B cell (primary cell): ENCODE results near the gene FHDC1. TPM values are rescaled to one million over a fixed set of nuclear protein-coding genes. Genes with fewer than 3 reads are reported as not detected.

Experiments
- ATAC-seq: fragments of 200-7000 bp; cut with Tn5 transposase; one replicate; pipeline ENCODE4 v1.10.0; 2021; ENCODE audit warnings: low read depth, mild to moderate bottlenecking, moderate number of reproducible peaks, moderate library complexity
- CTCF ChIA-PET: fragments of 350-600 bp; sonication (Branson Sonifier 250); formaldehyde crosslinking; loops from one replicate; lab custom pipeline; 2021; ENCODE audit warnings: antibody characterized with exemption, inconsistent platforms; lab: Charles Lee
- POLR2A ChIA-PET: fragments of 350-600 bp; sonication (Branson Sonifier 250); formaldehyde crosslinking; loops from one replicate; lab custom pipeline; 2021; ENCODE audit warnings: antibody characterized with exemption; lab: Charles Lee
- DNase-seq: peaks from one replicate; pipeline ENCODE4 v3.0.0; 2013
- H2AFZ ChIP-seq: 2 replicates; pipeline ENCODE4 v1.6.1; 2012; ENCODE audit warnings: mild to moderate bottlenecking, low read depth, low read length; ENCODE audit not compliant: insufficient read depth, poor library complexity, severe bottlenecking
- H3K27ac ChIP-seq, 2 donors: 1 replicate in 1 of 2; 2 replicates in 1 of 2; pipeline ENCODE4 v1.5.1; 2012 to 2013; ENCODE audit warnings: low read length in 2 of 2, mild to moderate bottlenecking in 2 of 2, moderate library complexity in 1 of 2
- H3K27me3 ChIP-seq, 4 experiments: fragments of 200-600 bp in 1 of 4; sonication (generic) in 1 of 4; replicated peaks in 1 of 4; 1 replicate in 2 of 4; 2 replicates in 2 of 4; pipeline versions ENCODE4 v1.6.1 to v1.7.0; 2013 to 2016; ENCODE audit warnings: low read length in 3 of 4, mild to moderate bottlenecking in 2 of 4, mixed read lengths in 1 of 4, moderate library complexity in 1 of 4; ENCODE audit not compliant: insufficient read depth in 4 of 4, control insufficient read depth in 3 of 4; ENCODE audit errors: control extremely low read depth in 1 of 4
- H3K36me3 ChIP-seq, 2 experiments: replicated peaks in 1 of 2; 1 replicate in 1 of 2; 2 replicates in 1 of 2; pipeline versions ENCODE4 v1.6.1 to v1.7.1; 2013; ENCODE audit warnings: low read length in 1 of 2; ENCODE audit not compliant: insufficient read depth in 2 of 2, control insufficient read depth in 1 of 2; ENCODE audit errors: control extremely low read depth in 1 of 2, extremely low read depth in 1 of 2
- H3K4me1 ChIP-seq, 2 donors: fragments of 200-600 bp in 1 of 2; sonication (generic) in 1 of 2; 1 replicate in 1 of 2; 2 replicates in 1 of 2; pipeline versions ENCODE4 v1.5.1 to v1.6.1; 2013 to 2017; ENCODE audit warnings: low read length in 2 of 2; ENCODE audit not compliant: control insufficient read depth in 2 of 2, insufficient read depth in 2 of 2
- H3K4me2 ChIP-seq: replicated peaks from 2 replicates; pipeline ENCODE3; 2012; ENCODE audit warnings: mild to moderate bottlenecking, low read depth, low read length; ENCODE audit not compliant: poor library complexity, severe bottlenecking
- H3K4me3 ChIP-seq, 5 experiments: fragments of 200-600 bp in 1 of 5; sonication (generic) in 1 of 5; 1 replicate in 3 of 5; 2 replicates in 2 of 5; pipeline versions ENCODE4 v1.5.1 to v1.7.0; 2011 to 2016; ENCODE audit warnings: low read length in 4 of 5, mild to moderate bottlenecking in 4 of 5, low read depth in 2 of 5, control low read depth in 1 of 5, moderate library complexity in 1 of 5; ENCODE audit not compliant: insufficient read depth in 1 of 5; ENCODE audit errors: control extremely low read depth in 1 of 5, extremely low read depth in 1 of 5
- H3K79me2 ChIP-seq: fragments of 200-600 bp; sonication (generic); one replicate; pipeline ENCODE4 v1.6.0; 2016; ENCODE audit warnings: low read length; ENCODE audit not compliant: control insufficient read depth, insufficient read depth
- H3K9ac ChIP-seq: fragments of 200-600 bp; sonication (generic); 2 replicates; pipeline ENCODE4 v1.6.1; 2017; ENCODE audit warnings: mild to moderate bottlenecking, low read length, moderate library complexity
- H3K9me3 ChIP-seq, 3 donors: one replicate each; pipeline versions ENCODE4 v1.6.1 to v1.7.1; 2013; ENCODE audit warnings: low read length in 2 of 3; ENCODE audit not compliant: control insufficient read depth in 2 of 3, insufficient read depth in 1 of 3; ENCODE audit errors: control extremely low read depth in 1 of 3
- H4K20me1 ChIP-seq: 2 replicates; pipeline ENCODE4 v1.6.0; 2012; ENCODE audit warnings: mild to moderate bottlenecking, low read length; ENCODE audit not compliant: insufficient read depth, control insufficient read depth, poor library complexity, severe bottlenecking
- H3K27ac Mint-ChIP-seq: one replicate; pipeline ENCODE4 v1.8.0; 2021; ENCODE audit warnings: mixed read lengths
- H3K27me3 Mint-ChIP-seq: one replicate; pipeline ENCODE4 v1.8.0; 2021; ENCODE audit warnings: mixed read lengths
- H3K4me1 Mint-ChIP-seq: one replicate; pipeline ENCODE4 v1.8.0; 2021; ENCODE audit warnings: mixed read lengths
- H3K4me3 Mint-ChIP-seq: one replicate; pipeline ENCODE4 v1.8.0; 2021; ENCODE audit warnings: mixed read lengths
- H3K9me3 Mint-ChIP-seq: one replicate; pipeline ENCODE4 v1.8.0; 2022; ENCODE audit warnings: mixed read lengths; ENCODE audit not compliant: insufficient read depth
- EZH2 ChIP-seq: IDR thresholded peaks from 2 replicates; pipeline ENCODE4 v1.6.1; 2012; ENCODE audit warnings: borderline replicate concordance, low read depth, mild to moderate bottlenecking, moderate library complexity, low read length; ENCODE audit not compliant: insufficient read depth, poor library complexity, severe bottlenecking
- WGBS: methylation state at CpG from one replicate; pipeline ENCODE4 v1.1.5; 2013; ENCODE audit warnings: missing lambda C conversion rate; ENCODE audit not compliant: insufficient coverage; 5-methylcytosine and 5-hydroxymethylcytosine counted together
- intact Hi-C: fragments of 100-400 bp; cut with micrococcal nuclease; formaldehyde crosslinking; loops from one replicate; pipeline ENCODE4 v1.10.0; 2022
- polyA plus RNA-seq: library from polyadenylated mRNA; depleted of rRNA; stranded (reverse); fragments of >200 nt; gene quantifications from 2 replicates; pipeline ENCODE4 v1.2.3, GENCODE V29; 2012
- total RNA-seq, 2 donors: library from RNA; stranded (reverse); fragments of 120-200 nt in 1 of 2; gene quantifications; 1 replicate in 1 of 2; 2 replicates in 1 of 2; pipeline versions ENCODE4 v1.2.3 to v1.2.4, GENCODE V29; 2013 to 2022
- TF ChIP-seq, protein P1 (sequence below): fragments of 200-600 bp; IDR thresholded peaks from one replicate; pipeline ENCODE4 v1.8.0; 2022; ENCODE audit warnings: antibody characterized with exemption, mild to moderate bottlenecking

FHDC1 gene
- total and polyA plus RNA-seq, 2 donors (not counting 1 experiment from before 2014, with no cell fraction given), result 0.13 to 0.57 TPM

DNA sequence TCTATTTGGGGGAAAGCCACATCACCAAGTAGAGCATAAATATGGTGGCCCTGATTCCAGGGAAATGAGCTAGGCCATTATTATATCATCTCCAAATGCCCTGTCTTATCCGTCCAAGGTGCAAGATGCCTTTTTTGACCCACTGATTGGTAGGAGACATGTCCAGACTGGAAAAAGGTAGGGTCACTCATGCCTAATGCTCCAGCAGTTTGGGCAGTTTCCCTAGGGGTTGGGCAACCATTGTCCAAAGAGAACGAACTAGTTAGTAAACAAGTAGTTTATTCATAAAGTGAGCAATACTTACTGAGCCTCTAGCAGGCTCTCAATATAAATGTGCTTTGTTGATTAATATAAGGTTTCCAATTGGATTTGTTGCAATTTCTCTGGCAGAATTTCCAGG lies 6.2 kb downstream of the FHDC1 start:
- ChIA-PET POLR2A (no interaction called here), CTCF (no interaction called here)
- H3K27me3 ChIP-seq, result peaks cover 0 to 24% (median 16%) of the 10 kb centered on the region in 4 experiments
- H3K36me3 ChIP-seq, result no peaks in the 10 kb centered on the region
- H3K79me2 ChIP-seq, result no peaks in the 10 kb centered on the region
- WGBS, result no CpG with 5 or more reads among the region's 2 CpGs
- H3K4me1 ChIP-seq, result peaks cover 11 to 12% of the 10 kb centered on the region in 2 donors
- no peak overlapping the region for H2AFZ ChIP-seq
- Mint-ChIP-seq H3K9me3 (no peaks in the 10 kb centered on the region), H3K4me3 (no peak overlapping the region), H3K27me3 (peaks cover 40% of the 10 kb centered on the region), H3K4me1 (peaks cover 11% of the 10 kb centered on the region), H3K27ac (no peak overlapping the region)
- H3K4me3 ChIP-seq, result no peak overlapping the region
- H3K4me2 ChIP-seq, result no peak overlapping the region
- DNase-seq, result no peak
- TF ChIP-seq, protein P1, sequence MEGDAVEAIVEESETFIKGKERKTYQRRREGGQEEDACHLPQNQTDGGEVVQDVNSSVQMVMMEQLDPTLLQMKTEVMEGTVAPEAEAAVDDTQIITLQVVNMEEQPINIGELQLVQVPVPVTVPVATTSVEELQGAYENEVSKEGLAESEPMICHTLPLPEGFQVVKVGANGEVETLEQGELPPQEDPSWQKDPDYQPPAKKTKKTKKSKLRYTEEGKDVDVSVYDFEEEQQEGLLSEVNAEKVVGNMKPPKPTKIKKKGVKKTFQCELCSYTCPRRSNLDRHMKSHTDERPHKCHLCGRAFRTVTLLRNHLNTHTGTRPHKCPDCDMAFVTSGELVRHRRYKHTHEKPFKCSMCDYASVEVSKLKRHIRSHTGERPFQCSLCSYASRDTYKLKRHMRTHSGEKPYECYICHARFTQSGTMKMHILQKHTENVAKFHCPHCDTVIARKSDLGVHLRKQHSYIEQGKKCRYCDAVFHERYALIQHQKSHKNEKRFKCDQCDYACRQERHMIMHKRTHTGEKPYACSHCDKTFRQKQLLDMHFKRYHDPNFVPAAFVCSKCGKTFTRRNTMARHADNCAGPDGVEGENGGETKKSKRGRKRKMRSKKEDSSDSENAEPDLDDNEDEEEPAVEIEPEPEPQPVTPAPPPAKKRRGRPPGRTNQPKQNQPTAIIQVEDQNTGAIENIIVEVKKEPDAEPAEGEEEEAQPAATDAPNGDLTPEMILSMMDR, result no peak
- TF ChIP-seq EZH2, result no peak
- H3K27ac ChIP-seq, result no peak overlapping the region
- H4K20me1 ChIP-seq, result no peaks in the 10 kb centered on the region
- H3K9me3 ChIP-seq, result no peaks in the 10 kb centered on the region
- no peak overlapping the region for H3K9ac ChIP-seq
- ATAC-seq, result no peak
- intact Hi-C loops, result no loop called here

DNA sequence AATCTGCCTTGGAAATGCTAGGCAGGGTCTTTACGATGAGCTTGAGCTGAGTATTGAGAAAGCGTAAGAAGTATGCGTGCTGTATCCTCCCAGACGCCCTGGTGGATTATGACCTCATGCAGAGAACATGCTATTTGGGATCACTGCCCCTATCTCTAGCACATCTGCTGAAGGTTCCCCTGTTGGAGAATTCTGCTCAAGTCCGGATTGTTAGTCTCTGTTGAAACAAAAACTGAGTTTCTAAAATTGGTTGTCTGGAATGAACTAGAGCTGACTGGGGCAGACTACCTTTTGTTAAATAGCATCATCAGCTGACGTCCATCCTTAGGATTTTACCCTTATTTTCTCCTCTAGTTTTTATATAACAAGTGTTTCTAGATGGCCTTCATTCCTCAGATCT lies 7.5 kb downstream of the FHDC1 start:
- intact Hi-C loops, result no loop called here
- no peaks in the 10 kb centered on the region for H4K20me1 ChIP-seq
- no peaks in the 10 kb centered on the region for H3K79me2 ChIP-seq
- H3K4me1 Mint-ChIP-seq, result peaks cover 1% of the 10 kb centered on the region
- ATAC-seq (no peak), DNase-seq (no peak)
- H3K27ac ChIP-seq, result no peak overlapping the region
- H3K27me3 Mint-ChIP-seq, result peaks cover 42% of the 10 kb centered on the region
- H3K9ac ChIP-seq, result no peak overlapping the region
- POLR2A ChIA-PET, result no interaction called here
- H3K4me2 ChIP-seq, result no peak overlapping the region
- no peak overlapping the region for H3K27ac Mint-ChIP-seq
- WGBS, result 100% methylated on average over 4 of the region's 6 CpGs
- CTCF ChIA-PET, result interaction anchor here (1.1 kb wide), 1 partner anchor 184 kb away, joined by 3 read pairs; no protein-coding TSS in a partner anchor
- peaks cover 1% of the 10 kb centered on the region in 2 donors for H3K4me1 ChIP-seq
- H3K9me3 Mint-ChIP-seq, result no peaks in the 10 kb centered on the region
- no peaks in the 10 kb centered on the region for H3K9me3 ChIP-seq
- H3K36me3 ChIP-seq, result no peaks in the 10 kb centered on the region
- H2AFZ ChIP-seq, result no peak overlapping the region
- no peak overlapping the region for H3K4me3 Mint-ChIP-seq
- H3K27me3 ChIP-seq, result peaks cover 0 to 13% (median 9%) of the 10 kb centered on the region in 4 experiments
- H3K4me3 ChIP-seq, result no peak overlapping the region
- TF ChIP-seq, protein P1, result no peak
- TF ChIP-seq EZH2, result no peak
